Occipital lobe (tissue), 1 donor: ENCODE data around the gene CPVL. TPM values are rescaled to one million over a fixed set of nuclear protein-coding genes. Genes with fewer than 3 reads are reported as not detected.

Experiments
- total RNA-seq: library from RNA; depleted of rRNA; stranded (reverse); fragments of >200 nt; gene quantifications from one replicate; pipeline ENCODE4 v1.2.3, GENCODE V29; 2014

The CPVL gene
- total RNA-seq, 1 donor from 2014 or later, result 69.9 TPM

Other genes with a start within 250 kb of the CPVL start
- 10.9 TPM for gene TRIL, start 188.2 kb downstream of the CPVL start, total RNA-seq
- gene CHN2, start 48.2 kb upstream of the CPVL start, total RNA-seq, result 76.3 TPM